Measurements from ENCODE around the gene RGS16.

The RGS16 gene

DNA sequence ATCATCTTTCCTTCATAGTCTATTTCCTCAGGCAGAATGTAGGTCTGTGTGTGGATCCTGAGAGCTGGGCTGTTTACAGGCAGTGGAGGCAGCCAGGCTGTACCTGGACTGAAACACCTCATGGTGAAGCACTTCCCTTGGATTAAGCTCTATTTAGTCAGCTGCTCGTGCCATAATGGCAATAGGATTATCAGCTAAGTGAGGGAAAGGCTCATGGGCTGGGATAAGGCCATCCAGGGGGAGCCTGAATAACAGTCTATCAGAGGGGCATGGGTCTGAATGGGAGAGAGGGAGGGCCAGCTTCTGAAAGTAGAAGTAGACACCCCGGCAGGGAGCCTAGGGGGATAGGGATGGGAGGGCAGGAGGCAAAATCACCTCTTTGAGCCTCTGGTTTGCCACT is 23.5 kb downstream of the RGS16 start:
- no peak for DNase-seq (ENCODE audit: low read depth, low spot score)

DNA sequence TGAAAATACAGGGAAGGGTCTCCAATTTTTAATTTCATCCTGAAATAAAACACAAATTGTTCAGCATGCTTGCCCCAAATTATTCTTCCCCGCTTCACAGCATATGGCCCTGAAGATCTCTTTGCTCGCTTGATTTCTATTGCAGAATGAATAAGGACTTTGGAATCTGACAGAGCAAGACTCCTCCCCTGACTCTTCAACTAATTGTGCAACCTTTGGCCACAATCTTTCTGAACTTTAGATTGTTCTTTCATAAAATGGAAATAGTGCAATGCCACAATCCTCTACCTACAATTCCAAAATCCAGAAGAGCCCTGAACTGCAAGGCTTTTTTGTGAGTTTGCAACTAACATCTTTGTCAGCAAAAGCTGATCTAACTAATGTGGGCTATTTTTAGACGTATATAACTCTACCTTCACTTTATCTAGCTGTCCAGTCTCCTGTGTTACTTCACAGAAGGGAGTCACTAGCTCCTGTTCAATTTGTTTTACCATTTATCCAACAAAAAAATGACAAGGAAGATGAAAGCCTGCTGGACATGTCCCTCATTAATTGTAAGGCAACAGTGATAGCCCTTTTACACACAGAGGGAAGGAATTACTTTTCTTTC is 28.5 kb downstream of the RGS16 start:
- DNase-seq (ENCODE audit: low read depth, low spot score) = no peak

DNA sequence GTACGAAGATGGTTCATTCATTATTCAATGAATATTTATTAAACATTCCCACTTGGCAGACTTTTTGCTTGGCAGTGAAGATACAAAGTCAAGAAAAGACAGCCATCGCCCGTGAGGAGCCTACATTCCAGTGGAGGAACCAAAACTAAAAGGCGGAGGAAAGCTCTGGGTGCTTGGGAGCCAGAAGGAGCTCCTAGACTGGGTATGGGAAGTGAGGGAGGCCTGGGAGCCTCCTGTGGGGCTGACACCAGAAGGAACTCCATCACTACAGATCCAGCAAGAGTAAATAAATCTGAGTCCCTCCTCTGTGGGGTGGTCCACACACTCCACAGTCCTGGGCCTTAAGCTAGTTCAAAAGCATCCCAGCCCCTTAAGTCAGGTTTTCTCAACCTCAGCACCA is 30.0 kb downstream of the RGS16 start:
- DNase-seq (ENCODE audit: low read depth, low spot score) = no peak

DNA sequence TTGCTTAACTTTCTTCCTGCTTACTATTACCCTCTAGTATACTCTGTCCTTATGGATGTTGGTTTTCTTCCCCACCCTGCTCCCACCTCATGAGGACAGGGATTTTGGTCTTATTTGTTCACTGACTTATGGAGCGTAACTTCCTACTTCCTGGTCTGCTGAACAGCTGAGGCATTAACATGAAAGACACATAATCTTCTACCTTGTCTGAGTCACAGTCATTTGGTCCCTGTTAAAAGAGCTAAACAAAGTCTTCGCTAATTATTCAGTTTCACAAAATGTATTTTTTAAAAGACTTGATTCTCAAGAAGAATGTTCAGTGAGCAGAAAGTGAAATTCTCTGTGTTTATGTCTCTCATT is 33.6 kb downstream of the RGS16 start:
- DNase-seq (ENCODE audit: low read depth, low spot score) = no peak

DNA sequence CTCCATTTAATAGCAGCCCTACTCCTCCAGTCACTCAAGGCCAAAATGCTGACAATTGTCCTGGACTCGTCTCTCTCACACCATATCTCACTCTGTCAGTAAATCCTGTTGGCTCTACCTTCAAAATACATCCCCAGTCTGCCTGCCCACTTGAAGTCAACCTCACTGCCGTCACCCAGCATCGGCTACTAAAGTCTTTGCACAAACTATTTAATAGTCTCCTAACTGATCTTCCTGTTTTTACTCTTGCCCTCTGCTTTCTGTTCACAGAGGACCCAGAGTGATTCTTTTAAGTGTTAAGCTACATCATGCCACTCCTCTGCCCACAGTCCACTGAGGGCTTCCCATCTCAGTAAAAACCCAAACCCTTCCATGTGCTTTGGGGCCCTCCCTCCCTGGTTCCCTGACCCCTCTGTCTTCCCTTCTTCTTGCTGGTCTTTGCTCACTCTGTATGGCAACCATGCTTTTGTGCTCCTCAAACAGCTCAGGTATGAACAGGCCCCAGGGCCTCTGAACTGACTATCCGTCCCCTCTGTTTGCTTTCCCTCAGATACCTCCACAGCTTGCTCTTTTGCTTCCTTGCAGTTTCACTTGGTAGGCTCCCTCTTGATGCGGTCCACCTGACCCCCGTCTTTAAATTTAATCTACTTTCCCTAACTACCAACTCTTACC is 34.1 kb downstream of the RGS16 start:
- DNase-seq (ENCODE audit: low read depth, low spot score) = no peak

DNA sequence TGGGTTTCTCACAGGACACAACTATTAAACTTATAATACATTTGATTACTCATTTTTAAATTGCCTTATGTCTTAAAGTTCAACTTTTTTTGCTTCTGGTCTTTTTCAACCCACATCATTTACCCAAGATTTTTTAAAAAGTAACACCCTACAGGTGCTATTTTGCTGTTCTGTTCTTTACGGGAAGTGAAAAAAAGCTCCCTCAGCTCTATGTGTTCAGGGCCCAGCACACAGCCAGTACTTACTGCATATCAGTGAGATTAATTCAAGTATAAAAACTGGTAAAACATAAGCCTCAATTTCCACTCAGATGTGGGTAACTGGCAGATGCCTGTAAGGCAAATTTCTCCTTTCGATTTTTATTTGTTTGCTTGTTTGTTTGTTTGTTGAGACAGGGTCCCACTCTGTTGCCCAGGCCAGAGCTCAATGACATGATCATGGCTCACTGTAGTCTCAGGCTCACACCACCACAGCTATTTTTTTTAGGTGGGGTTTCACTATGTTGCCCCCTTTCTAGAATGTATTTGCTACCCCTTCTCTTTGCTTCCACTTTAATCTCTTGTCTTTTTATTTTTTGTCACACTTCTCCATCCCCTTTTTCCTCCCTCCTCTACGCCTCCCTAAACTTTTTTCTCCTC is 35.4 kb downstream of the RGS16 start:
- DNase-seq (ENCODE audit: low read depth, low spot score) = no peak

DNA sequence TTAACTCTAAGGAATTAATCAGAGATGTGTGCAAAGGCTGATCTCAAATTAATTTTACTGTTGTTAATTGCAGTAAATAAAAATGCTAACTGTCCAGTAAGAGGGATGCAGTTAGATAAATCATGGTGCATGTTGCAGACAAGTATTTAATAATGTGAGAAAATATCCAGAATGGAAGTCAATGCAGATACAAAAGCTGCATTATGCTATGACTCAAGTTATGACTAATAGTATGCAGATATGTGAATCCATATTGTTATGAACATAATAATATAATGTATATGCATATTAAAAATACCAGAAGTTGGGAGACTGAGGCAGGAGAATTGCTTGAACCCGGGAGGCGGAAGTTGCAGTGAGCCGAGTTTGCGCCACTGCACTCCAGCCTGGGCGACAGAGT is 36.6 kb downstream of the RGS16 start:
- no peak for DNase-seq (ENCODE audit: low read depth, low spot score)

DNA sequence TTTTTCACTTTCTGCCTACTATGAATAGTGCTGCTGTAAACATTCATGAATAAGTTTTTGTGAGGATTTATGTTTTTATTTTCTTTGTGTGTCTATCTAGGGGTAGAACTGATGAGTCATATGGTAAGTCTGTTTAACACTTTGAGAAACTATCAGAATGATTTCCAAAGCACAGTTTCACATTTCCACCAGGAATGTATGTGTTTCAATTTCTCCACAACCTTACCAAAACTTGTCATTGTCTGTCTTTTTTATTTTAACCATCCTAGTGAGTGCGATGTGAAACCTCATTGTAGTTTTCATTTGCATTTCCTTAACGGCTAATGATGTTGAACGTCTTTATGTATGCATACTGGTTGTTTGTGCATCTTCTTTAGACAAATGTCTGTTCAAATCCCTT is 38.7 kb downstream of the RGS16 start:
- DNase-seq (ENCODE audit: low read depth, low spot score) = no peak

DNA sequence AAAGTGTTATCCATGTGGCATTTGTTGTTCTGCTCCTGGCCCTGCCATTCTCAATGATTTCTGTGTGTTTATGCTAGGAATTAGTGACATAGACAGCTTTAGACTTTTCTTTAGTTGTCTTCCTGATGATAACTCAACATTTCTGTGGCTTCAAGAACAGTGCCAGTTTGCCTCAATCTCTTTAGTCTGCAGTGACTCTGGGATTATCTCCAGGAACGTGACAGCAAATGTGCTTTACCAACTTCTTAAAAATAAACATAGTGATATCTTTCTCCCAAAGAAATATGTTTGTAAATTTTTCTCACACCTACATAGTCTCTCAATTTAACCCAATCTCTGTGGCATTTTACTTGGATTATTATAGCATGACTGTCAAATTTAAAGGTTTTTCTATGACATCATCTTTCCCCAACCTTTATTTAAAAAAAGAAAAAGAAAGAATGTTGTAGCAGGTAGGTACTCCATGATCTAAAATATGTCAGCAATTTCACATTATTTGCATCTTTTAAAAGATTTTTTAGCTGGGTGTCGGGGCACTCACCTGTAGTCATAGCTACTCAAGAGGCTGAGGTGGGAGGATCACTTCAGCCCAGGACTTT is 39.7 kb downstream of the RGS16 start:
- no peak for DNase-seq (ENCODE audit: low read depth, low spot score)

DNA sequence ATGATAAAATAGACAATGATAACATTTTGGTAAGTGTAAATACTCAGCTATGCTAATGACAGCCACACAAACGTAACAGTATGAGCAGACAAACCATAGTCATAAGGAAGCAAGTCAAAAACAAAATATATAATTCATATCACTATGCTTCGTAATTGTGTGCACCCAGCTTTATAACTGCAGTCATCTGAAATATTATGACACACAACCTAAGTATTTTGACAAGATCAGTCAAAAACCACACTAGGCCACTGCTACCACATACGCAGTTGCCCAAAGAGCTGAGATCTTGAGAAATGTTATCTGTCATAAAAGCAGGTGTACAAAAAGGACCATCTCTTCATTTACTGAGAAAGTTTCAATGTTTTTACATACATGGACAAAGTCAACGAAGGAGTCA is 41.1 kb downstream of the RGS16 start:
- DNase-seq (ENCODE audit: low read depth, low spot score) = no peak

DNA sequence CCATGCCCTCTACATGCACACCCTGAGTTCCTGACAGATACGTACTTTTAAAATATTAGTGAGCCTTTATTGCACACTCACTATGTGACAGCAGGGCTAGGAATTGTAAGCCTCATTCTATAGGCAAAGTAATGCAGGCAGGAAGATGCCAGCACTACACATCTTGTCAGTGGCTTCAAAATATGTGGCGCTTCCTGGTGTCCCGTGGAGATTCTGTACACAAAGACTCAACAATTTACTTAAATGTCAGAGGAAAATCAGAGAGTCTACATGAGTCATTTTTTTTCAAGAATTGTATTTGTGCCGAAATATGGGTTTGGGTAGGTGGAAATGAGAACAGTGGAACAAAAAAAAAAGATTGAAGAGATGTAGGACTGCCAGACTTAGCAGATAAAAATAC is 42.7 kb downstream of the RGS16 start:
- DNase-seq (ENCODE audit: low read depth, low spot score) = no peak

DNA sequence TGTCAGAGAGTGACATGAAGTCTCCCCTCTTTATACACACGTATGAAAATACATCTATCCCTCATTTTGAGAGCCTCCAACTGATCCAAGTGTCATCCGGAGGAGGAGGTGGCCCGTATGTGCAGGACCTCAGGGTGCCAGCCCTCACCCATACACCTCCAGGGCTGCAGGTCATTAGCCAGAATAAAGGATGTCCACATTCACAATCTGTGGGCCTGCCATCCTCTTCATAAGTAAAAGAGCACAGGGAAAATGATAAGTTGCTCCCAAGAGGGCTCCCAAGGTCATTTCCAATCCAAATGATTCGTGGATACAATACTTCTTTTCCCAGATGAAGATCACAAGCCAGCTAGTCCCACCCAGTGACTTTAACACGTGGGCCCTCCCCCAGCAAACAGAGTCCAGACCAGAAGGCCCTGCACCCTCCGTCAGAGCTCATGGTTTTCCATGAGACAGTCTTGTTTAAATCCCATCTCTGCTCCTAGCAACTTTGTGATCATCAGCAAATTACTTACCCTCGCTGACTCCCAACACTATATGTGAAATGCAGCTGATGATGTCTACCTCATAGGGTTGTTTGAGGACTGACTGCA is 43.7 kb downstream of the RGS16 start:
- no peak for DNase-seq (ENCODE audit: low read depth, low spot score)

DNA sequence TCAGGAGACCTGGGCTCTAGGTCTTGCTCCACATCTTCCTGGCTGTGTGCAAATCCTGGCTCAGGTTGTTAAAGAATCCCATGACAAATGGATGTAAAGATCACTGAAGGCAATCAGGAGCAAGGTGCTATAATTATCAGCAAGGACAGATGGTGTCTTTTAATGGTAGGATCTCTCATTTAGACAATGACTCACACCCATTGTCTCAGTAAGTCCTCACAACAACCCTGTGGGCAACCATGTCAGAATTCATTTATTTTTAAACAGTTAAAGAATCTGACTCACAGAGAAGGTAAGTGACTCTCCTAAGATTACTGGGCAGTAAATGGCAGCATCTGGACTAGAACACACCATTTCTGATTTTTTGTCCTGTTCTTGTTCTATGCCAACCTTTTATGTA is 47.9 kb downstream of the RGS16 start:
- DNase-seq (ENCODE audit: low read depth, low spot score) = no peak

DNA sequence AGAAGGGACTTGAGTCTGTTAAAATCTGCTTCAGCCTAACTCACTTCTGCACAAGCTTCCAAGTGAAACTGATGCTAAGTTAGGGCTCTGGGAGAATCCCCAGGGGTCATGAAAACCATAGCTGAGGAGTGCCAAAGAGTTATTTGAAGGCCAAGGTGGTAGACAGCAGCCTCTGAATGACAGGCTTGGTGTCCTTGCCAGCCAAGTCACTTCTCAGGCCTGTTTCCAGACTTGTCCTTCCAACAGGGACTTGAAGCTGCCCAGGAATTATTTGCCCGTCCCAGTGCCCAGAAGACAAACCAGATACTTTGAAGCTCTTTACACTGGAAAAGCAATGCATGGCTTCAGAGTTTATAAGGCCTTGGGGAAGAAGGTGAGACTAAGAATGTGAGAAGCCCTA is 48.7 kb downstream of the RGS16 start:
- DNase-seq (ENCODE audit: low read depth, low spot score) = no peak

DNA sequence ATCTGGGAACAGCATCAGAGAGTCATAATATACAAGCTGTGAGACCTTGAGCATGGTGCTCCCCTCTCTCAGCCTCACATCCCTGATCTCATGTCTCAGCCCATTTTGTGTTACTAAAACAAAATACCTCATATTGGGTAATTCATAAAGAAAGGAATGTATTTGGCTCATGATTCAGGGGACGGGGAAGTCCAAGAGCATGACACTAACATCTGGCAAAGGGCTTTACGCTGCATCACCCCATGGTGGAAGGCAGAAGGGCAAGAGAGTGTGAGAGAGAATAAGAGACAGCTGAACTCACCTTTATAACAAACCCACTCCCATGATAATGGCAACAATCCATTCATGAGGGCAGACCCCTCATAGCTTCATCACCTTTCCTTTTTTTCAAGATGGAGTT is 51.7 kb downstream of the RGS16 start:
- no peak for DNase-seq (ENCODE audit: low read depth, low spot score)

DNA sequence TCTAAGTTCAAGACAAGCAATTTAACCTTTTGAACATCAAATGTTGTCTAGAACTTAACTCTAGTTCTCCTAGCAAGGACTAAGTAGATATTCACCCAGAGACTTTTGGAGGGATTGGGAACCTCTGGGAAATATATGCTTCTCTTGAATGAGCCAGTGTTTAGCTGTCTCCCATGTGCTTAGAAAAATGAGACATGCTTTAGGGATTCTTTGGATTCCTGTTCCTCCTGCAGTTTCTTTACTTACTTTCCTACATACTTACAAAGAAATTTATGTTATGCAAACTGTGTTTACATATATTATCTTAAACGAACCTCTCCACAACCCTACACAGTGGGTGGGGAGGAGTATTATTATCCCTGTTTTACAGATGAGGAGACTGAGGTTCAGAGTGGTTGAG is 54.4 kb downstream of the RGS16 start:
- no peak for DNase-seq (ENCODE audit: low read depth, low spot score)

DNA sequence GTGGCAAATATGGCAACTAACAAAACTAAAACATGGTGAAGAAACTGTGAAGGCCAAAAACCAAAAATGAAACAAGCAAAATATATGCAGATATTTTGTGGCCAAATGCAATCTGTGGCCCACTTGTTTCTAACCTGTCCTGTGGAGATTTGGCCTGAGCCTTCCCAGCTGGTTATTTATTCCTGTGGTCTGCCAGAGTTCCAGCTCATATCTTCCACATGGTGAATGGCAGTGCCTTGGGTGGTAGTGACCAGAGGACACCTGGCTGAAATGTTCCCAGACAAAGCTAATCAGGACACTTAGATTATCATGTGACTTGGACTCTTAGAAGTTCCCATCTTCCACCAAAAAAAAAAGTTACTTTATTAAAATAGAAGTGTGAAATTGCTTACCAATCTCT is 54.8 kb downstream of the RGS16 start:
- DNase-seq (ENCODE audit: low read depth, low spot score) = no peak

Measured in ELF-1 (cell line).